Osteoblast (primary cell): ENCODE results near the gene MMP19. TPM values are rescaled to one million over a fixed set of nuclear protein-coding genes. Genes with fewer than 3 reads are reported as not detected.

ENCODE experiments used
- DNase-seq: peaks from one replicate; pipeline ENCODE4 v3.0.0; 2011; ENCODE audit warnings: low spot score, mixed read lengths; ENCODE audit not compliant: insufficient read length; ENCODE audit errors: missing footprints
- H2AFZ ChIP-seq: 2 replicates; pipeline ENCODE4 v1.6.0; 2011; ENCODE audit warnings: mild to moderate bottlenecking, low read length
- H3K27ac ChIP-seq: 2 replicates; pipeline ENCODE4 v1.5.1; 2011; ENCODE audit warnings: mild to moderate bottlenecking, low read depth, low read length, moderate library complexity
- H3K27me3 ChIP-seq: 2 replicates; pipeline ENCODE4 v1.6.0; 2012; ENCODE audit warnings: mild to moderate bottlenecking, control low read depth, inconsistent platforms, low read length, moderate library complexity; ENCODE audit not compliant: insufficient read depth
- H3K36me3 ChIP-seq: 2 replicates; pipeline ENCODE4 v1.5.1; 2011; ENCODE audit warnings: mild to moderate bottlenecking, low read length, control low read depth, moderate library complexity; ENCODE audit not compliant: insufficient read depth
- H3K4me1 ChIP-seq: 2 replicates; pipeline ENCODE4 v1.5.1; 2011; ENCODE audit warnings: mild to moderate bottlenecking, low read length, control low read depth, moderate library complexity; ENCODE audit not compliant: insufficient read depth
- H3K4me2 ChIP-seq: 2 replicates; pipeline ENCODE4 v1.6.0; 2011; ENCODE audit warnings: mild to moderate bottlenecking, low read length; ENCODE audit not compliant: insufficient read depth
- H3K4me3 ChIP-seq: fragments of 200-600 bp; sonication (generic); 3 replicates; pipeline ENCODE4 v1.5.1; 2012; ENCODE audit warnings: mild to moderate bottlenecking, low read length, inconsistent platforms; ENCODE audit not compliant: insufficient read depth
- H3K79me2 ChIP-seq: 2 replicates; pipeline ENCODE4 v1.6.0; 2012; ENCODE audit warnings: mild to moderate bottlenecking, low read length, control low read depth, inconsistent platforms; ENCODE audit not compliant: insufficient read depth
- H3K9me3 ChIP-seq: 2 replicates; pipeline ENCODE4 v1.5.1; 2011; ENCODE audit warnings: low read depth, low read length, control low read depth
- H4K20me1 ChIP-seq: 2 replicates; pipeline ENCODE4 v1.6.0; 2012; ENCODE audit warnings: mild to moderate bottlenecking, low read length, control low read depth; ENCODE audit not compliant: insufficient read depth
- total RNA-seq: library from RNA; depleted of rRNA; stranded (reverse); fragments of >200 nt; gene quantifications from 2 replicates; pipeline ENCODE4 v1.2.3, GENCODE V29; 2012
- TF ChIP-seq, protein P1 (sequence below): IDR thresholded peaks from 2 replicates; pipeline ENCODE4 v1.5.1; 2011; ENCODE audit warnings: mild to moderate bottlenecking, low read depth, low read length, moderate library complexity; ENCODE audit errors: extremely low read depth

MMP19 gene
- total RNA-seq, 1 donor, result 13.0 TPM

DNA sequence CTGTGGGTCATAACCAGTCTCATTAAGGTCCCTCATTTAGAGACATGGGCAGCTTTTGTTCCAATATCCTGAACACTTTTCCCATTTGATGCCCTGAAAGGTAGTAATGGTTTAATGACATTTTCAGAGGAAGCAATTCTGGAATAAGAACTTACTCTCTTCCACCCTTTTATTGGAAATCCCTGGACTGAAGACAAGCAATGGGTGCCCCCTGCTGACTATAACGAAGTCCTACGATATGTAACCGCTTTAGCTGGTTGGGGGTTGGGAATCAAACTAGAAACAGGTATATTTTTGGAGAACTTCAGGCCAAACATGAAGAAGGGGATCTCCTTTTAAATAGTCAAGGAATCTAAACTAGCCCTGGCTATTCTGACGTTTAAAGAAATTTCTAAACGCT is 45.7 kb downstream of the MMP19 start:
- Histone ChIP-seq H3K9me3 (no peaks in the 10 kb centered on the region), H3K4me3 (no peak overlapping the region), H3K4me2 (no peak overlapping the region), H2AFZ (no peak overlapping the region), H3K36me3 (peaks cover 82% of the 10 kb centered on the region), H3K27ac (no peak overlapping the region), H3K4me1 (no peaks in the 10 kb centered on the region), H4K20me1 (peaks cover 17% of the 10 kb centered on the region), H3K27me3 (no peaks in the 10 kb centered on the region), H3K79me2 (peaks cover 35% of the 10 kb centered on the region)
- peak; percentile 83 for DNase-seq
- TF ChIP-seq, protein P1, sequence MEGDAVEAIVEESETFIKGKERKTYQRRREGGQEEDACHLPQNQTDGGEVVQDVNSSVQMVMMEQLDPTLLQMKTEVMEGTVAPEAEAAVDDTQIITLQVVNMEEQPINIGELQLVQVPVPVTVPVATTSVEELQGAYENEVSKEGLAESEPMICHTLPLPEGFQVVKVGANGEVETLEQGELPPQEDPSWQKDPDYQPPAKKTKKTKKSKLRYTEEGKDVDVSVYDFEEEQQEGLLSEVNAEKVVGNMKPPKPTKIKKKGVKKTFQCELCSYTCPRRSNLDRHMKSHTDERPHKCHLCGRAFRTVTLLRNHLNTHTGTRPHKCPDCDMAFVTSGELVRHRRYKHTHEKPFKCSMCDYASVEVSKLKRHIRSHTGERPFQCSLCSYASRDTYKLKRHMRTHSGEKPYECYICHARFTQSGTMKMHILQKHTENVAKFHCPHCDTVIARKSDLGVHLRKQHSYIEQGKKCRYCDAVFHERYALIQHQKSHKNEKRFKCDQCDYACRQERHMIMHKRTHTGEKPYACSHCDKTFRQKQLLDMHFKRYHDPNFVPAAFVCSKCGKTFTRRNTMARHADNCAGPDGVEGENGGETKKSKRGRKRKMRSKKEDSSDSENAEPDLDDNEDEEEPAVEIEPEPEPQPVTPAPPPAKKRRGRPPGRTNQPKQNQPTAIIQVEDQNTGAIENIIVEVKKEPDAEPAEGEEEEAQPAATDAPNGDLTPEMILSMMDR, result peak; percentile 57

DNA sequence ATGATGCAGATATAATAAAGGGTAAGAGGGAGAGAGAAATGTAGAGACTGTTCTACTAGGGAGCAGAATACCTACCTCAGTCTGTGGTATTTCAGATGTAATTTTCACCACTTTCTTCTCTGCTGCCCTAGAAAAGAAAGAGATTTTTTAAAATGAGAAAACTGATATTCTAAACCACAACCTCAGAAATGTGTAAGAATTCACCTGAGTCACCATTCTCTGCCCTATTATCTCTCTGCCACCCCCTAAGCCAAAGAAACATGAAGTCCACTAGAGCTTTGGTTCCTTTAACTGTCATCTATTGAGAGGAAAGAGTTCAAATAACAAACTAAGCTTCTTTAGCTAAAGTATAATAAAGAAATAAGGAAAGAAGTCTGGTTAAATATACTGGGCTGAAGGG is 46.8 kb downstream of the MMP19 start:
- DNase-seq, result no peak
- Histone ChIP-seq H4K20me1 (peaks cover 8% of the 10 kb centered on the region), H3K27me3 (no peaks in the 10 kb centered on the region), H3K4me1 (no peaks in the 10 kb centered on the region), H2AFZ (no peak overlapping the region), H3K36me3 (peaks cover 73% of the 10 kb centered on the region), H3K9me3 (no peaks in the 10 kb centered on the region), H3K79me2 (peaks cover 25% of the 10 kb centered on the region), H3K4me3 (no peak overlapping the region), H3K27ac (no peak overlapping the region), H3K4me2 (no peak overlapping the region)
- TF ChIP-seq, protein P1, result no peak

DNA sequence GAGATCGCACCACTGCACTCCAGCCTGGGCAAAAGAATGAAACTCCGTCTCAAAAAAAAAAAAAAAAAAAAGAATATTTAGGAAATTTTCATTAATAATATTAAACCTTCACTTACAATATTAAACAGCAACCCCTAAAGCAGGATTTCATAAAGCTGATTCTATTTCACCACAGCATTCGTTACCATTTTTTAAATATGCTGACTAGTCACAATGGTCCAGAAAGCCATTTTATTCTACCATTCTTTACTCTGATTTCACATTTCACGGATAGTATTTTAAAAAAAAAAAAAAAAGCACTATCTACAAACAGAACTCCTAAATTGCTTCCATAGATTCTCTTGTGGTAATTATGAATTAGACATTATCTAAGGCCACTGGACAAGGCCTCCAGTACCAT is 52.8 kb downstream of the MMP19 start:
- no peak overlapping the region for H3K4me2 ChIP-seq
- H3K27ac ChIP-seq, result no peak overlapping the region
- H3K9me3 ChIP-seq, result no peaks in the 10 kb centered on the region
- H3K36me3 ChIP-seq, result peaks cover 70% of the 10 kb centered on the region
- TF ChIP-seq, protein P1, result no peak
- no peaks in the 10 kb centered on the region for H4K20me1 ChIP-seq
- H3K79me2 ChIP-seq, result peaks cover 11% of the 10 kb centered on the region
- no peak for DNase-seq
- H2AFZ ChIP-seq, result no peak overlapping the region
- H3K4me1 ChIP-seq, result no peaks in the 10 kb centered on the region
- H3K4me3 ChIP-seq, result no peak overlapping the region
- H3K27me3 ChIP-seq, result no peaks in the 10 kb centered on the region

DNA sequence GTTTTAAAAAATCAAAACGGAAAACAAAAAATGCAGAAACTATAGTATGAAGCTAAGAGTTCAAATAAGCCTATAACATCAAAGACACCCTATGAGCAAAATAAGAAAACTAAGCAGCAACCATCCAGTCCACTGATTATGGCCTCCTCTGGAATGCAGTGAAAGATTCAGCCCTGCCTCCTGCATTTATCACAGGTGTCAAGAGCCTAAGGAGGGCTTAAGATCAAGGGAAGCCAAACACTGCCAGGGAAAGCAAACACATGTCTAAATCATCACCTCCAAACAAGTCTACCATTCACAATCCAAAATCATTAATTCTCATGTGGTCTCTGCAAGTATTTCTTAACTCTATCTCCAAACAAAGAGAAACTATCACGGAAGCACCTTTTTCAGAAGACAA is 53.6 kb downstream of the MMP19 start:
- Histone ChIP-seq H3K4me2 (no peak overlapping the region), H4K20me1 (peaks cover 1% of the 10 kb centered on the region), H3K27me3 (no peaks in the 10 kb centered on the region), H3K9me3 (no peaks in the 10 kb centered on the region), H3K79me2 (peaks cover 10% of the 10 kb centered on the region), H2AFZ (no peak overlapping the region), H3K36me3 (peaks cover 70% of the 10 kb centered on the region), H3K4me3 (no peak overlapping the region), H3K4me1 (no peaks in the 10 kb centered on the region), H3K27ac (no peak overlapping the region)
- no peak for DNase-seq
- TF ChIP-seq, protein P1, result no peak
